Endometrial microvascular endothelial cells (primary cell): ENCODE measurements around the gene PIGU. TPM values are rescaled to one million over a fixed set of nuclear protein-coding genes. Genes with fewer than 3 reads are reported as not detected.

ENCODE experiments used
- in situ Hi-C: cut with HindIII; loops from 2 replicates; pipeline ENCODE4 v1.10.0; 2017; ENCODE audit warnings: low sequenced_read_pairs, low pct_unique_long_range_greater_than_20kb; ENCODE audit errors: inconsistent ontology term
- total RNA-seq: library from RNA; depleted of rRNA; stranded (reverse); fragments of >200 nt; gene quantifications from one replicate; pipeline ENCODE4 v1.2.3, GENCODE V29; 2015; ENCODE audit errors: inconsistent ontology term

PIGU gene
- total RNA-seq, 1 donor from 2014 or later, result 22.5 TPM

- in situ Hi-C loops, result no loop called here
Observed at GRCh38 chr20:34569598-34569997, 107.3 kb downstream of the PIGU start.

DNA sequence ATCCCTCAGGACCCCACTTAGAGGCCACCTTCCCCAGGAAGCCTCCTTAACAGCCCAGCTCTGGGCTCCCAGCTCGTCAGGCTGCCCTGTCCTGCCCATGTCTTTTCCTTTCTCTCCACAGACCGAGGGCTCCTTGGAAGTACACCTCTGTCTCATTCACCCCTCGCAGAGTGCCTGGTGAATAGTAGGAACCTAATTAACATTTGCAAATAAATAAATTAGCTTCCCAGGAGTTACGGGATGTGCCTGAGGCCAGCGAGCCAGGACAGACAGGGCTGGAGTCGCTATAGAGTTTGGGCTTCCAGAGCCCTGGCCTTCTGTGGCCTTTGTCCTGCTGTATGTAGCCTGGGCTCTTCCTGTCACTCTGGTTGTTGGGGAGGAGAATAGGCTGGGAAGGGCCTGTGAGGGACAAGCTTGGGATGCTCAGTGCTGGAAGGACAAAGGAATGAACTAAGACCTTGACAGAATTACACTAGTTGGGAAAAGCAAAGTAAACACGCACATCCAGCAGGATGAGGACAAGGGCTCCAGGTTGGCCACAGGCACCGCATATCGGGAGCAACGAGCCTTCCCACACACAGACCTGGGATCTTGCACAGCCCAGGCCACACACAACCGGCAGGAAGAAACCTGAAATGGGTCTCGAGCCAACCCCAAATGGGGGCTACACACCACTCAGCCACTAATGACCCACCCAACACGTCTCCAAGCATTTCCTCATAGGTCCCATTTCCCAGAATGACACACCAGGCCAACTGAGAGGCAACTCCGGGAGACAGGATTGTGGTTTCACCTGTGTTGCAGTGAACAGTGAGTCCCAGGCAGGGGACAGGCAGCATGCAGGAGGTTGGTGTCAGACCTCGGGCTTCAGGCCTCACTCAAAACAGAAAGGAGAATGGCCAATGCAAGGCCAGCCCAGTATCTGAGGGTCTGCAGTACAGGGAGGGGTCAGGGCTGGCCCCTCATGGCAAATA, 108.7 kb downstream of the PIGU start:
- in situ Hi-C loops, result no loop called here

DNA sequence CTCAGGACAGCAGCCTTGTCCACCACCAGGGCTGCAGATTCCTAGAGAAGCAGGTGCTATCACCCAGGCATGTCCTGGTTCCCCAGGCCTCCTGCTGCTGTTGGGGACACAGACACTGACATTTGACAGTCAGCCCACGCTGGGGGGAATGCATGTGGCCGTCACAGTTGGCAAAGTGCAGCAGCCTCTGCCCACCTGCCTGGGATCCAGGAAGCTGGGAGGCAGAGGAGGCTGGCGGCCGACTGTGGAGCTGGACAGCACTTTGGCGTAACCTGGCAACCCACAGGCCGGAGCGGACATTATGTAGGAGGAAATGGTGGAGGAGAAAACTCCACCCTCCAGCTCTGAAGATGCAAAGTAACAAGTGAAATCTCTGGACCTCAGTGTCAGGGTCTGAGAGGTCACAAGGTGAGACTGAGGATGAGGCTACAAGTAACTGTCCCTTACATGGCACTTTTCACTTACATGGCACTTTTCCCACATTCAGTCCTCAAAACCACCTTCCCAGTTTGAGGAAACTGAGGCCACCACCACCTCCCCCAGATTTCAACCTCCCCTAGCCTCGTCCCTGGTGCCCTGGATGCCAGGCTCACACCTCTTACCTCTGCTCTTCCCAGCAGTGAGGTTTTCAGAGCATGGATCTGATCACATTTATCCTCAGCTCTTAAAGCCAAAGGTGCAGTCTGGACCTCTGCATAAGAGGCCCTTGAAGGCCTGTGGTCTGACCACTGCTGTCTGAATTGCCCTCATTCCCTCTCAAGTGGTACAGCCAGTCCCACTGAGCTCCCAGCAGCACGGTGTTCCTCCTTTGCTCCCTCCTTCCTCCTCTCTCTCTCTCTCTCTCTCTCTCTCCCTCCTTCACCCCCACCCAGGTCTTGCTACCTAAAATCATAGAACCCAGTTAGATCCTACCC, 109.7 kb downstream of the PIGU start:
- in situ Hi-C loops, result no loop called here

- in situ Hi-C loops, result no loop called here
Observed at GRCh38 chr20:34564833-34565232, 112.1 kb downstream of the PIGU start.

DNA sequence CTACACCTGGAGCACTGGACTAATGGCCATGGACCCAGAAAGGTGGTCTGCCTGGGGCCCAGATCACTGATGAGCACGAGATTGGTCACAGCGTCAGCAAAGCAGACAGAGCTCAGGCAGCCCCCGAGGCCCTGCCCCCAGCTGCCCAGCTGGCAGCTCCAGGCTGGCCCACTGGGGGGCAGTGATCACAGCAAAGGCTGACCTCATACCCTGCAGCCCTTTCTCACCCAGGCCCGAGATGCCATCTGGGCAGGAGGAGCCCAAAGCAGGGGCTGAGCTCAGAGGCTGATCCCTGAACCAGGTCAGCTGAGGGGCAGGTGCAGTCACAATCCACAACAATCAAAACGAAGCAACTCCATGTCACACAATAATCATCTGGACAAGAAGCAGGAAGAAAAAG, 114.3 kb downstream of the PIGU start:
- in situ Hi-C loops, result no loop called here

DNA sequence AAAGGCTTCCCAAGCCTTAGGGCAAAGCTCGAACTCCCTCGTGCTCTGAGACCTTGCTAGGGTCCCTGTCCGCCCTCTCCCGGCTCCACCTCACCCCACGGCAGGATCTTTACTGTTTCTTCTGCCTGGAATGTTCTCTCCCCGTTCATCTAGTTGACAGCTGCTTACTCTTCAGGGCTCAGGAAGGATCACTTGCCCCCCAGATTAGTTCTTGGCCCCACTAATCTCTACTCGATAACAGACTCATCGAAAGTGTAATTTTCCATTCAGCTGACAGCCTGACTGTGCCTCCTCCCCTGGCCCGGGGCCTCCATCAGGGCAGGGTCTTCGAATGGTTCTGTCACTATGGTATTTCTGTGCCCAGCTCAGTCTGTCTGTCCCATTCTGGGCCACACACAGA, 115.2 kb downstream of the PIGU start:
- in situ Hi-C loops, result no loop called here

- in situ Hi-C loops, result no loop called here
Observed at GRCh38 chr20:34560614-34561013, 116.3 kb downstream of the PIGU start.

DNA sequence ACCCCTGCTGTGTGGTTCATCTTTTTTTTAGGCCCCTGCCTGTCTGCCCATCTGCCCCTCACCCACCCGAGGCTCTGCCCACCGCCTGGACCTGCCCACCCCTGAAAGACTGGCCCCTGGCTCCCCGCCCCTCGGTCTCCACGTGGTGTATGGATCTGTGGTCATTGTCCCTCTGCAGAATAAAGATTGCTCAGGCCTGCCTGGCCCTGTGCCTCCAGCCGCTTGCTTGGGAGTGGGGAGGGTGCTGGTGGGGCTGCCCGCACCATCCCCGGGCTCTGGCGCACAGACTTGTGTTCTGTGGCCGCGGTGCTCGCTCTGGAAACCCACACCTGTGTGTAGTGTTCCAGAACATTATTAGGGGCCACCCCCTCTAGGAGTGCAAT, 116.8 kb downstream of the PIGU start:
- in situ Hi-C loops, result no loop called here

GRCh38 chr20:34559311-34560140, 117.4 kb downstream of the PIGU start:
- in situ Hi-C loops, result no loop called here

DNA sequence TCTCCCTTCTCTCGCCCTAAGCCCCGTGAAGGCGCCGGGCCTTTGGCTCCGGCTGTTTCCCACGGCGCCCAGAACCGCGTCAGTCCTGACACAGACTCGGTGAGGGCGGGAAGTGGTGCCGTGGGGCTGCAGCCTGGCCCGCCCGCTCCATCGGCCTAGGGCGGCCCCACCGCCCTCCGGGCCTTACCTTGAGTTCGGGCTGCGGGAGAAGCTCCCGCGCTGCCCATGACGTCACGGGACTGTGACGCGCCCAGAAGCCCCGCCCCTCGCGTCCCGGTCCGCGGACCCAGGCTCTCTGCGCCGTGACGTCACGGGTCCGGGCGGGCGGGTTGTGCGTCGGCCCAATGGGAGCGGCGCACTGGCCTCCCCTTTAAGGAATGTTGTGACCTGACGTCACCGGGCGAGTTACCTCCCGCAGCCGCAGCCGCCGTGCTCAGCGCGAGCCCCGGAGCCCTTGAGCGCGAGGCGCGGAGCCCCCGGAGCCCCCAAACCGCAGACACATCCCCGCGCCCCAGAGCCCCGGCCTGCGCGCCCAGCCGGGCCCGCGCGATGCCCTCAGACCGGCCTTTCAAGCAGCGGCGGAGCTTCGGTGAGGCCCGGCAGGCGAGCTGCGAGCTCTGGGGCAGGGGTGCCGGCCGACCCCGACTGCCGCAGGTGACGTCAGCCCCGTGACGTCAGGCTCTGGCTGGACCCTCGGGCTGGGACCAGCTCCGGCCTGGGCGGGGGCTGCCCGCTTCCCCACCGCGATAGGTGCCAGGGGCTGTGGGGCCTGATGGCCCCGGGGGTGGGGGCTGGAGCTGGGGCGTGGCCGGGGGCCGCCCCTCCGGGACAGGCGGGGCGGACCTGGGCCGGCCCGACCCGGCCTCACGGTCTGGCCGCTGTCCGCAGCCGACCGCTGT, 118.3 kb downstream of the PIGU start, which contains the start of gene MAP1LC3A:
Gene MAP1LC3A (plus strand): TSS at position 399 of the 899 bp plus-strand sequence. CDS start 151 bp downstream, at position 550.
- in situ Hi-C loops, result no loop called here

GRCh38 chr20:34557936-34558319, 119.0 kb downstream of the PIGU start:
- in situ Hi-C loops, result no loop called here

DNA sequence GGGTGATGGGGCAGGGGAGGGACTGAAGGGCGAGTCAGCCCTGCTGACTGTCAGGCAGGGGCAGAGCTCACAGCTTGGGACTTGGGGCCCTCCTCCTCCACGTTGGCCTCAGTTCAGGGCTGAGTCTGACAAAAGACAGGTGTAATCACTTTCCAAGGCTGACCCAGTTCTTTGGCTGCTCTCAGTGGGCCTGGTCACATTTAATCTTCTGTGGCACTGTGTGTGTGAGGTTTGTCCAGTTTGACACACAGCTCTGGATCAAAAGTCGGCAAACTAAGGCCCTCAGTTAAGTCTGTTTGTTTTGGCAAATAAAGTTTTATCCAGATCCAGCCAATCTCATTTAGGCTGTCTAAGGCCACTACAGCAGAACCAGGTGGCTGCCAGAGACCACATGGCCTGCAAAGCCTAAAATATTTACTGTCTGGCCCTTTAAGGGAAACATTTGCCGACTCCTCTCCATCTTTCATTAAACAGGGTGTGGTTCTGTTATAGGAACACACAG, 123.5 kb downstream of the PIGU start:
- in situ Hi-C loops, result no loop called here

DNA sequence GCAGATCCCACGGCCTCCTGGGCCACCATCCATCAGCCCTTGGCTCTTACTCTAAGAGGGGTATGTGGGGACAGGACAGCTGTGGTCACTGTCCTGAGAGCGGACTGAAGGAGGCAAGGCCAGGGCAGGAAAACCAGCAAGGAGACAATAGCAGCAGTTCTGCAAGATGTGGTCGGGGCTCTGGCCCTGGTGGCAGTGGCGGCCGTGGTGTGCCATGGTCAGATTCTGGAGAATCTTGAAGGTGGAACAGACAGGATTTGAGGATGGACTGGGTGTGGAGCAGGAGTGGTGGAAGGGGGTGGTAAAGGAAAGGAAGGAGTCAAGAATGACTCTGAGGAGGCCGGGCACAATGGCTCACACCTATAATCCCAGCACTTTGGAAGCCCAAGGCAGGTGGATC, 124.3 kb downstream of the PIGU start:
- in situ Hi-C loops, result no loop called here

DNA sequence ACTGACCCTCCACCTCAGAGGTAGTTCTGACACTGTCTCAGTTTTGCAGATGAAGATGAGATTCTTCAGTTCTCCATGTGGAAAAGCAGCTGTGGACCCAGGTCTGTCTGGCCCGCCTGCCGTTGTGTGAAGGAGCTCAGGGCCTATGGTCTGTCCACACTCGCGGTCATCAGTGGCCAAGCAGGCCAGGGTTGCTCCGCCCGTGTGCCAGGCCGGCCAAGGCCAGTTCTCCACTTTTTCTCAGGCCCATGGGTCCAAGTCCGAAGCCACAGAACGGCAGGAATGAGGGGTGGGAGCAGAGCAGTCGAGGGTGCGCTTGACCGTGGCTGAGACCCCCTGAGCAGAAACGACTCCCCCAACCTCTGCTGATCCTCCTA, 127.0 kb downstream of the PIGU start:
- in situ Hi-C loops, result no loop called here

DNA sequence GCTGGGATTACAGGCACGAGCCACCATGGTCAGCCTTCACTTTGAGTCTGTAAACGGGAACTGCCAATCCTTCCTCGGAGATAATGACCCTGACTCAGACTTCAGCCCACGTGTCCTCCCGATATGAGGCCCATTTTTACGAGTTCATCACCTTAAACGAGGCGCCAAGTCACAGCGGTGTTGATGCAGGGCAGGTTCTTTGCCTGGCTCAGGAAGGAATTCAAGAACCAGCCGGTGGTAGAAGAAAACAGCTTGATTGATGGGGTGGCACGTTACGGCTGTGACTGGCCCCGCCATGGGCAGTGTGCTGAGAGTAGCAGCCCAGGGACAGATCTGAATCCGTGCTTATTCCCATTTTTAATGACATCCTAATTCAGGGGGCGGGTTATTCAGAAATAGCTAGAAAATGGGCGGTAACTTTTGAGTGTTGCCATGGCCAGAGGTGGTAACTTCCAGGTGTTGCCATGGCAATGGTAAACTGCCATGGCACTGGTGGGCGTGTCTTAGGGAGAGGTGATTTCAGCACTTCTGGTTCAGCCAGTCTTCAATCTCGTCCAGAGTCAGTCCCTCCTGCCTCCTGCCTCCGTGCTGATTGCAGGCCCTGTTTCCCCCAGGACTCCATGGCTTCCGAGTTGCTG, 127.5 kb downstream of the PIGU start:
- in situ Hi-C loops, result no loop called here

GRCh38 chr20:34547844-34548613, 128.9 kb downstream of the PIGU start:
- in situ Hi-C loops, result no loop called here

DNA sequence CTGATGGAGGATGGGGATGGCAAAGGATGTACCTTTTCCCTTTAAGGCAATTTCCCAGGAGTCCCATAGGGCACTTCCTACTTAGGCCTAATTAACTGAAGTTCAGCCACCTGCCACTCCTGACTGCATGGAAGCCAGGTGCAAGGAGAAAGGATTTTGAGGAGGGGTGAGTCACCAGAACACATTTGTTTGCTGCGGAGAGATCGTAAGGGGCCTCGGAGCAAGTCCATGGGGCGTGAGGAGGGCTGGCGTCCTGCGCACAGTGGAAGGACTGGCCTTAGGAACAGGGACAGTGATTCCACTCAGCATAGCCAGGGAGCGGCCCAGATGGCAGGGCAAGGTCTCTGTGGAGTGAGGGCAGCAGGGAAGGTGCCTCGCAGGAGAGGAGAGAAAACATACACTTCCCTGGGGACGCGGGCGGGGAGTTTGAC, 130.1 kb downstream of the PIGU start:
- in situ Hi-C loops, result no loop called here
